Left lobe of liver (tissue), 2 donors: Measurements from ENCODE around the gene CNIH2. TPM values are rescaled to one million over a fixed set of nuclear protein-coding genes. Genes with fewer than 3 reads are reported as not detected.

Experiments
- ATAC-seq: fragments of 200-7000 bp; cut with Tn5 transposase; one replicate; pipeline ENCODE4 v1.9.1; 2020; ENCODE audit warnings: mild to moderate bottlenecking, moderate library complexity
- DNase-seq: peaks from one replicate; pipeline ENCODE4 v3.0.0-alpha.2; 2020; ENCODE audit warnings: low spot score
- total RNA-seq: library from RNA; stranded (reverse); gene quantifications from one replicate; pipeline ENCODE4 v1.2.1, GENCODE V29; 2021
- donor health status: DM: no; HTN: no; CAD: no; lungs with moderate emphysema.
- donor health status: DM: no; HTN: yes; CAD: no.

Gene CNIH2
- total RNA-seq, 1 donor from 2014 or later: 0.13 TPM

DNA sequence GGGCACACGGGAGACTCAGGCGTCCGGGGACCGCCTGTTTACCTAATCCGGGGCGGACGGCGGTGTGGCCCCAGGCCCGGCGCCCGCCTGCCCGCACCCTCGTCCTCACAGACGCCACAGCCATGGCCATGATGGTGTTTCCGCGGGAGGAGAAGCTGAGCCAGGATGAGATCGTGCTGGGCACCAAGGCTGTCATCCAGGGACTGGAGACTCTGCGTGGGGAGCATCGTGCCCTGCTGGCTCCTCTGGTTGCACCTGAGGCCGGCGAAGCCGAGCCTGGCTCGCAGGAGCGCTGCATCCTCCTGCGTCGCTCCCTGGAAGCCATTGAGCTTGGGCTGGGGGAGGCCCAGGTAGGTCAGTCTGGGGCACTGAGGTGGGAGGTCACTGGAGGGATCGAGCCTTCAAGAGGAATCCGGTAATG, 19.5 kb upstream of the CNIH2 start:
- peak; percentile 2 for ATAC-seq
- no peak for DNase-seq

DNA sequence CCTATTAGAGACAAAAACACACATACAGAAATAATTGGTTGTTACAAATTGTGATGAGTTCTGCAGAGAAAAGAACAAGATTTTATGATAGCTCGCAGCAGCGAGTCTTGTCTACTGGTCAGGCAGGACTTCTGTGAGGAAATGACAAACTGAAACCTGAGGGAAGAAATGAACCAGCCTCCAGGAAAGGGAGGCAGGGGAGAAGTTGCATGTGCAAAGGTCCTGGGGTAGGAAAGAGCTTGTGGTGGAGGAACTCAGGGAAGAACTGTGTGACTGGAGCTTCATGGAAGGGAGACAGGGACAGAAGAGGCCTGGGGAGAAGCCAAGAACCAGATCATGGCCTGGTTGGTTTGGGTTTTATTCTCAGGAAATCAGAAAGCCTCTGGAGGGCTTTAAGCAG, 18.8 kb upstream of the CNIH2 start:
- DNase-seq (no peak), ATAC-seq (no peak)

DNA sequence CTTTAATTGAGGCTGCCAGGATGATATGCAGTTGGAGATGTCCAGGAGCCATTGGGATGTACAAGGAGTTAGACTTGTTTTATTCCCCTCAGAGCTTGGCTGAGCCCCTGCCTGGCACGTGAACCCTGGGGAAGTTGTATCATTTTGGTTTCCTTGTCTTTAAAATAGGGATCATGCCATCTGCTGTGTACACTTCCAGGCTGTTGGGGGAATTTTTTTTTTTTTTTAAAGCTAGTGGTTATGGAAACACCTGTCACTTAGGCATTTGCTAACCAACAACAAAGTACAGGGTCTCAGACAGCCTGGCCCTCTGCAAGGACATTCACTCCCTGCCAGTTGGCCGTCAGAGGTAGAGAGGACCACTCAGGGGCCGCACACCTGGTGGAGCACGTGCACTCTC, 18.0 kb upstream of the CNIH2 start:
- DNase-seq (no peak), ATAC-seq (no peak)

GRCh38 chr11:66261578-66261977, 16.4 kb upstream of the CNIH2 start:
- ATAC-seq (no peak), DNase-seq (no peak)

DNA sequence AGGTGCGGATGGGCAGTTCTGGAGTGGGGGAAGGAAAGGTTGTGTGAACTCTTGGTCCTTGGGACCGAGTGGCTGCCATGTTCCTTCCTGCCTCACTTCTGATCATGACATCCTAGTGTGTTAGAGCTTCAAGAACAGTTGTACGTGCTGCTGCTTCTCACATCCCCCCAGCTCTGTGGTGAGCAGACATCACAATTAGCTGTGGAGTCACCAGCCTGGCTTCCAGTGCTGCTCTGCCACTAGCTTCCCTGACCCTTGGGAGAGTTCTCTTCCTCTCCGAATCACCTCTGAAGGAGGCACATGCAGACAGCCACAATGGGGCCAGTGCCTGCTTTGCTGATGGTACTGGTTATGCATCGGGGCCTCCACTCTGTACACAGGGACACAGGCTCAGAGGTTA, 15.8 kb upstream of the CNIH2 start:
- DNase-seq: no peak
- no peak for ATAC-seq

- DNase-seq: no peak
Measured at GRCh38 chr11:66262696-66263095, 15.3 kb upstream of the CNIH2 start.

DNA sequence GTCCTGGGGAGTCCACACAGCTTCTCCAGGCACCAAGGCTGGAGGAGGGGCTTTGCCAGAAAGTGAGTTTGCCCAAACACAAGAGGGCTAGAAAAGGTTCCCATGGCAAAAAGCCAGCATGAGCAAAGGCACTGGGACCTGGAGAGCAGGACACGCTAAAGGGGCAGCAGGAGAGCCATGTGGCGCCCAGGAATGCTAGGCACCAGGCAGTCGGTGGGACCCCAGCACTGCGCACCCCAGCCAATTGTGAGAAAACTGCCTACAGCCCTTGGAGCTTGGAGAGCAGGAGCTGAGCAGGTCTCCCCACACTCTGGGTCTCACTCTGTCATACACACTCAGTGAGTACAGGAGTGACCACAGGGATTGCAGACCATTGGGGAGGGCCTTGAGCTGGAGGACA, 14.7 kb upstream of the CNIH2 start:
- no peak for ATAC-seq

More at GRCh38 chr11:66262696-66263095, 15.3 kb upstream of the CNIH2 start:
- no peak for ATAC-seq

GRCh38 chr11:66263785-66264184, 14.2 kb upstream of the CNIH2 start:
- ATAC-seq (no peak), DNase-seq (no peak)

More for the DNA sequence above, 14.7 kb upstream of the CNIH2 start:
- no peak for DNase-seq

DNA sequence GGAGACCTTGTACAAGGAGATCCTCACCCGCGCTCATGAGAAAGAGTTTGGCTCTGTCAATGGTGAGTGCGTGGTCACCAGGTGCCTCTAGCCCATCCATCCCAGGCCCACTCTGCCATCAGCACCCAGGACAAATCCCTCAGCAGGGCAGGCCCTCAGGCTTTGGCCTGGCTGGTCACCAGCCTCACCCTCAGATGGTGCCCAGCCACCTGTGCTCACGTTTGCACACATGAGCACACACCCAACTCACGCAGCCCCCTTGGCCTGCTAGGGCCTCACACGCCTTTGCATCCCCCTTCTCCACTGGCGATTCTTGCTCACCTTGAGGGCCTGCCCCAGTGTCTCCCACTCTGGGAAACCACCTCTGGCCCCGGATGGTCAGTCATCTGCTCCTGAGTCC, 13.6 kb upstream of the CNIH2 start:
- DNase-seq: no peak

DNA sequence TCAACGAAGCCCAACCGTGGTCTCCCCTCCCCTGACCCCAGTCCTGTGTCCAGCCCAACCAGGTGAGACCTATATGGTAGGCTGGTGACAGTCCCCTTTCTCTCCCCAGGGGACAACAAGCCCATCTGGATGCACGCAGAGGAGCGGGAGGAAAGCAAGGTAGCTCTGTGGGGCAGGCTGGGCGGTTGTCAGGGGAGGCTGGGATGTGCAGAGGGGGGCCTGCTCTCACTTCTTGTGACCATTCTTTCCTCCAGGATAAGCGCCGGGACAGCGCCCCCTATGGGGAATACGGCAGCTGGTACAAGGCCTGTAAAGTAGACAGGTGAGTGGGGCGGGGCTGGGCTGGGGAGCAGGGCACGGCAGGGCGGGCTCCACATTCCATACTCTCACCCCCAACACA, 13.1 kb upstream of the CNIH2 start:
- DNase-seq: no peak

More for the DNA sequence above, 13.6 kb upstream of the CNIH2 start:
- ATAC-seq: no peak

GRCh38 chr11:66265531-66266377, 12.2 kb upstream of the CNIH2 start:
- no peak for DNase-seq
- ATAC-seq: no peak

More for the DNA sequence above, 13.1 kb upstream of the CNIH2 start:
- no peak for ATAC-seq

- ATAC-seq: no peak
- DNase-seq: no peak
Measured at GRCh38 chr11:66266378-66267038, 11.5 kb upstream of the CNIH2 start.

DNA sequence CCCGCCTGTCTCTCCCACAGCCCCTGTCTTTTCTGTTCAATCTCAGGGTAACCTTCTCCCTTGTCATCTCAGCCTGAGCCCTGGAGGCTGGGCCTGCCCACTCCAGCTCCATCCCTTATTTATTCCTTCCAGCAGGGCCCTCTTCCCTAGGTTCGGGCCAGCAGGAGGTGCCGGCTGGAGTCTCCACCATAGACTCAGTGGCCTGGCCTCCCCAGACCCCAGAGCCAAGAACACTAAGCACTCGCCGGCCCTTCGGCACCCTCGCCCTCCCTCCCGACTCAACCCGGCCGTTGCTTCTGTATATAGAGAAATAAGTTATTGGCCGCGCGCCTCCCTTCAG, 11.0 kb upstream of the CNIH2 start:
- no peak for DNase-seq
- no peak for ATAC-seq

DNA sequence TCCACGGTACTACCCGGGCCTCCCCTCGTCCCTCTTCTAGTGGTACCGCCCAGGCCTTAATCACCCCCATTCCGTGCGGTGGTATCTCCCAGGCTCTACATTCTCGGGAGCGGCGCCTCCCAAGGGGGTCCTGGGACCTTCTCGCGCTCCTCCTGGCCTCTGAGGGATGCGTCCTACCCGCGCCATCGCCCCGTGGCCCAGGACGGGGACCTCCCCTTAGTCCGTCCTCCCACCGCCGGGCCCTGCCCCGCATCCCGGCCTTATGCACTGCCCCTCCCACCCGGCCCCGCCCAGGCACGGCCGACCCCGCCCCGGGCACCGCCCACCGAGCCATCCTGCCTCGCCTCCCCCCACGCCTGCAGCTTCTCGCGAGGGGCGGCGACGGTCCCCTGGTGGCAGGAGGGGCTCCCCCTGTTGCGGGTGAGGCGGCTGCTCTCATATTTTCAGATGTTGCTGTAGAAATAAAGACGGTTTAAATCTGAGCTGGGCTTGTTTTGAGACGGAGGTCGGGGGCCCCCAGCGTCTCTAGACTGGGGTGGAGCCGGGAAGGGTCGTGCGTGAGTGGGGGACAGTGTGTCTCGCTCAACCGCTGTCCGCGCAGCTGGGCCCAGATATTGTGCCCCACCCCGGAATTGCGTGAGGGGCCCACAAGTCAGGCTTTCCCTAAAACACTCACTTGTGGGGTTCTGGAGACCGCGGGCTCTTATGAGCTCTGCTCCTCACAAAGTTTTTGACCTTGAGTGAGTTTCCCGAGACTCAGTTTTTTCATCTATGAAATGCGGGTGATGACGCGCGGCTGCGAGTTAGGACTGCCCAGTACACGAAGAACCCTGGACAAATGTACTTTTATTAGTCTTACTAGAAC, 10.4 kb upstream of the CNIH2 start:
- peak; percentile 85 for DNase-seq
- peak; percentile 79 for ATAC-seq

DNA sequence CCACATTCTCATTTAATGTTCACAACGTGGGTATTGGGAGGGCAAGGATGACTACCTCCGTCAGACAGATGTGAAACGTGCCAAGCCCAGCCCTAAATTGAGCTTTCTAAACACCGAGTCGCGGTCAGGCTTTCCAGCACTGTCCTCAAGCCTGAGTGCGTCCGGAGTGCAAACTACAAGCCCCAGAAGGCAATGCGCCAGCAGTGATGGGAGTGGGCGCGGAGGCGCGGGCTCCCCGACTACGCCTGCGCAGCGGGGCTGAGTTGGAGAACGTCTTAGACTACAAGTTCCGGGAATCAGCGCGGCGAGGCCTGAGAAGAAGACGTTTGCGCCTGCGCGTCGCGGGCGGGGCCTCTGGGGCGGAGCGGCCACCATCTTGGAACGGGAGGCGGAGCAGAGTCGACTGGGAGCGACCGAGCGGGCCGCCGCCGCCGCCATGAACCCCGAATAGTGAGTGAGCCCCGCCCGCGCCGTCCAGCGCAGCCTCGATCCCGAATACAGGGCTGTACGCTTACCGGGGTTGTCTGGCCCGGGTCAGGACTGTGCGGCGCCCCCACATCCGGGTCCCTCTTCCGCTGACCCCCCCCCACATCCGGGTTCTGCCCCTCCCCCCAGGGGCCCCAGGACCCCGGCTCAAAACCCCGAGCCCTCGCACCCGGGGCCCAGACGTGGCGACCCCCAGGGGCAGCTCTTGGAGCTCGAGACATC, 9.6 kb upstream of the CNIH2 start, which contains the start of gene RAB1B:
TSS of gene RAB1B (plus strand) at position 396 of the 708 bp plus-strand sequence. CDS start at position 437, 41 bp downstream.
- DNase-seq: peak; percentile 100
- peak; percentile 86 for ATAC-seq

DNA sequence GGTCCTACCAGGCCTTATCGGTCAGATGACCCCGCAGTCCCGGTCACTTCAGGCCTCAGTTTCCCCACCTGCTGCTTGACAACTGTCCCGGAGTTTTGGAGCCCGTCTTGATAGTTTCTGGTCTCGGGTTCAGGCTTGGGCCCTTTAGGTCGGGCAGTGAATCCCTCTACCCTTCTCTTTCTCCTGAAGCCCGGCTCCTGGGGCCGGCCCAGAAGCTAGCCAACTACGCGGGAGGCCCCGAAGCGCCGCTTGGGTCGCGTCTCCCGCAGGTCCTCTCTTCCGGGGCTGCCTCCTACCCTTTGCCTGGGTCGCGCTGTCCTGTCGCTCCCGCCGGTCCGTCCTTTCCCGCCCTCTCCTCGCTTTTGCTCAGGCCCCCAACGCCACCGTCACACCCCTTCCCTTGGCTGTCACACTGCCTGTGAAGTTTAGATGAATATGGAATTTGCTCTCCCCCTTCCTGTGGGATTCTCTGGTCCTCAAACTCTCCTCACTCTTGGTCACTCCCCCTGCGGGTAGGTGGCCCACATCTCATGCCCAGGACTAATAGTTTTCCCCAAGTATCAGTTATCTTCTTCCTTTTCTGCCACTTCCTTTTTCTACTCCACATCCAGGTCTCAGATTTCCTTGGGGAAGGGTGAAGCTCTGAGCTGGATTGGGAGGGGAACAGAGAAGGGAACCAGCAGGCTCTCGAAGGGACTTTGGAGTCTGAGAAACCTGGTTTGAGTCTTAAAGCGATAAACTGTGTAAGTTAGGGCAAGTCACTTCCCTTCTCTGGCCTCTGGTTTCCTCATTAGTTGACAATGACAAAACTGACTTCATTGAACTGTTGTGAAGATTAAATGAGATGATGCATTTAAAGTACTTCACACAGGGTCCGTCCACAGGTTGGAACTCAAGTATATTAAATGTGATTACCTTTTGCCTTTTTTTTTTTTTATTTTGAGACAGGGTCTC, 8.7 kb upstream of the CNIH2 start:
- DNase-seq (no peak), ATAC-seq (no peak)

DNA sequence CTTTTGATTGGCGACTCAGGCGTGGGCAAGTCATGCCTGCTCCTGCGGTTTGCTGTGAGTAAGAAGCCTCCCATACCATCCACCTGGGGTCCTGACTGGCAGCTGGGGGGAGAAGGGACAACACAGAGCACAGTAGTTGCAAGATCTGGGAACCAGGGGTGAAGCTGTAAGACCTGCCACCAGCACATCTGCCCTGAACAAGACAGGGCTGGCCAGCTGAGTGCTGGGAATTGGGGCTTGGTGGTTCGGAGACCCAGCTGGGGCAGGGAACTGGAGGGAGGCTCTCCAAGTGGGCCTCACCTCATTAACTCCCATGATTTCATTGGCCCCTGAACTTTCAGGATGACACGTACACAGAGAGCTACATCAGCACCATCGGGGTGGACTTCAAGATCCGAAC, 6.2 kb upstream of the CNIH2 start:
- ATAC-seq (no peak), DNase-seq (no peak)

GRCh38 chr11:66272596-66272995, 5.4 kb upstream of the CNIH2 start:
- no peak for DNase-seq
- ATAC-seq: no peak

- ATAC-seq: no peak
- no peak for DNase-seq
Measured at GRCh38 chr11:66274219-66274618, 3.8 kb upstream of the CNIH2 start.

DNA sequence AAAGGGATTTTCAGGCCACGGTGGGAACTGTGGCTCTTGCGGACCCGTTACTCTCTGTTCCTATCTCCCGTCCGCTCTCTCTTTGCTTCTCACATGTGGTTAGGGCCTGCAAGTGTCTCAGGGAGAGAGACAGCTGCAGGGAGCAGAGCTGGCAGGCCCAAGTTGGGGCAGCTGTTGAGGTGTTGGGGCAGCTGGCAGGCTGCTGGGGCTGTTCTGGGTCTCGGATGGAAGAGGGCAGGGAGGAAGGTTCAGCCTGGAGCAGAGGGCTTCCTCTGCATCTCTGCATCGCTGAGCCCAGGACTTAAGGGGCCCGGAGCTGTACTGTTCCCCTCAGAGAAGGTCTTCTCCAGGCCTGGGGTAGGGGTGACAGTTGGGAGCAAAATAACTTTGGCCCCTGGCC, 2.6 kb upstream of the CNIH2 start:
- DNase-seq (no peak), ATAC-seq (no peak)
